Measurements from ENCODE around the gene TMEM69. TPM values are rescaled to one million over a fixed set of nuclear protein-coding genes. Genes with fewer than 3 reads are reported as not detected.
A peak's percentile ranks its signal among the peaks of the same experiment; 100 is the strongest.
"Not testable (repeated sequence)": the region's sequence is repeated elsewhere in the genome, so short reads cannot be mapped to it uniquely, and the experiment has no call there.

TMEM69 gene
- 9.0 TPM for total RNA-seq

GRCh38 chr1:45687754-45688740 lies at the start of gene TMEM69:
Gene TMEM69 (plus strand): TSS chr1:45688181. CDS start chr1:45691069, 2,888 bp downstream.
- DNase-seq, result peak; percentile 96

GRCh38 chr1:45640293-45640692 lies 47.7 kb upstream of the TMEM69 start:
- no peak for DNase-seq

- DNase-seq, result no peak
Observed at GRCh38 chr1:45643321-45643720, 44.7 kb upstream of the TMEM69 start.

GRCh38 chr1:45643978-45644377 lies 44.0 kb upstream of the TMEM69 start:
- DNase-seq, result no peak

- DNase-seq, result no peak
Observed at GRCh38 chr1:45644661-45645060, 43.3 kb upstream of the TMEM69 start.

- no peak for DNase-seq
Observed at GRCh38 chr1:45647248-45648021, 40.5 kb upstream of the TMEM69 start.

GRCh38 chr1:45654540-45655280 lies 33.3 kb upstream of the TMEM69 start:
- no peak for DNase-seq

- DNase-seq, result no peak
Observed at GRCh38 chr1:45656573-45657226, 31.3 kb upstream of the TMEM69 start.

GRCh38 chr1:45658171-45658570 lies 29.8 kb upstream of the TMEM69 start:
- no peak for DNase-seq

- DNase-seq, result no peak
Observed at GRCh38 chr1:45659222-45659621, 28.8 kb upstream of the TMEM69 start.

GRCh38 chr1:45660336-45660735 lies 27.6 kb upstream of the TMEM69 start:
- no peak for DNase-seq

GRCh38 chr1:45666836-45667235 lies 21.1 kb upstream of the TMEM69 start:
- DNase-seq, result no peak

GRCh38 chr1:45667321-45668111 lies 20.5 kb upstream of the TMEM69 start:
- DNase-seq, result no peak

- DNase-seq, result no peak
Observed at GRCh38 chr1:45668526-45668925, 19.5 kb upstream of the TMEM69 start.

GRCh38 chr1:45669379-45669778 lies 18.6 kb upstream of the TMEM69 start:
- no peak for DNase-seq

- no peak for DNase-seq
Observed at GRCh38 chr1:45669859-45670655, 17.9 kb upstream of the TMEM69 start.

- peak; percentile 11 for DNase-seq
Observed at GRCh38 chr1:45673956-45674355, 14.0 kb upstream of the TMEM69 start.

GRCh38 chr1:45674478-45674877 lies 13.5 kb upstream of the TMEM69 start:
- no peak for DNase-seq

GRCh38 chr1:45676553-45676952 lies 11.4 kb upstream of the TMEM69 start:
- not testable (repeated sequence) for DNase-seq

GRCh38 chr1:45677751-45678245 lies 10.2 kb upstream of the TMEM69 start:
- no peak for DNase-seq
